Mesodermal cell (in vitro differentiated cells): ENCODE results near the gene REPS1.

Experiments
- H3K27ac ChIP-seq: 2 replicates; pipeline ENCODE4 v1.7.0; 2013; ENCODE audit warnings: mild to moderate bottlenecking, low read depth, low read length, moderate library complexity; ENCODE audit not compliant: severe bottlenecking
- H3K36me3 ChIP-seq: 2 replicates; pipeline ENCODE4 v1.7.1; 2013; ENCODE audit warnings: mild to moderate bottlenecking, low read length, moderate library complexity; ENCODE audit not compliant: control insufficient read depth, insufficient read depth
- H3K4me1 ChIP-seq: one replicate; pipeline ENCODE4 v1.7.1; 2013; ENCODE audit warnings: mild to moderate bottlenecking, low read length; ENCODE audit not compliant: insufficient read depth, control insufficient read depth, poor library complexity, severe bottlenecking
- H3K4me3 ChIP-seq: 2 replicates; pipeline ENCODE4 v1.7.0; 2013; ENCODE audit warnings: low read length, control low read depth, mild to moderate bottlenecking; ENCODE audit not compliant: insufficient read depth, poor library complexity, severe bottlenecking; ENCODE audit errors: extremely low read depth
- H3K9me3 ChIP-seq: 2 replicates; pipeline ENCODE4 v1.7.1; 2013; ENCODE audit warnings: mild to moderate bottlenecking, low read length, moderate library complexity; ENCODE audit not compliant: control insufficient read depth
- WGBS, 2 experiments: methylation state at CpG; one replicate each; pipeline ENCODE4 v1.1.5; 2013; ENCODE audit warnings: missing lambda C conversion rate in 2 of 2; ENCODE audit not compliant: insufficient coverage in 2 of 2; 5-methylcytosine and 5-hydroxymethylcytosine counted together

Gene REPS1

DNA sequence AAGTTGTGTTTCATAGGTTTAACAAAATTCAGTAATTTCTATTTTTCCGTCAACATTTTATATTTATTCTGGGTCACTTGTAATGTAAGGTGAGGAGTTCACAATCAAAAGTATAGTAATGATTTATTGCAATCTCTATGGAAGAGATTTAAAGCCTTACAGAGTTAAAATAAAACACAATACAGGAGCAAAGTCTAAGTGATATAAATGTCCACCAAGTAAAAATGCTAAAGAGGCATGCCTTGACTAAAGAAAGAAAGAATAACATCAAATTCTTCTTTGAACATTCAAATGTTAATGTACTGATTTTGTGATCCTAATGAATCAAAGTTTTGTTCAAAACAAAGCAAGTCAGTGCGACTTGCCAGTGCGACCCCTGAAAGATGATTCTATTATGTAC lies 61.5 kb downstream of the REPS1 start:
- H3K27ac ChIP-seq = no peak overlapping the region

GRCh38 chr6:138925806-138926205 lies 62.2 kb downstream of the REPS1 start:
- Histone ChIP-seq H3K27ac (no peak overlapping the region), H3K4me3 (no peak overlapping the region), H3K4me1 (no peaks in the 10 kb centered on the region), H3K9me3 (no peaks in the 10 kb centered on the region), H3K36me3 (peaks cover 13% of the 10 kb centered on the region)
- WGBS, 2 experiments = 100% methylated on average over 1 of the region's 2 CpGs; no CpG with 5 or more reads in 1 of the 2 experiments

More for the DNA sequence above, 61.5 kb downstream of the REPS1 start:
- no peaks in the 10 kb centered on the region for H3K9me3 ChIP-seq
- no peak overlapping the region for H3K4me3 ChIP-seq
- peaks cover 13% of the 10 kb centered on the region for H3K36me3 ChIP-seq
- WGBS, 2 experiments = no CpG with 5 or more reads among the region's 3 CpGs
- no peaks in the 10 kb centered on the region for H3K4me1 ChIP-seq

DNA sequence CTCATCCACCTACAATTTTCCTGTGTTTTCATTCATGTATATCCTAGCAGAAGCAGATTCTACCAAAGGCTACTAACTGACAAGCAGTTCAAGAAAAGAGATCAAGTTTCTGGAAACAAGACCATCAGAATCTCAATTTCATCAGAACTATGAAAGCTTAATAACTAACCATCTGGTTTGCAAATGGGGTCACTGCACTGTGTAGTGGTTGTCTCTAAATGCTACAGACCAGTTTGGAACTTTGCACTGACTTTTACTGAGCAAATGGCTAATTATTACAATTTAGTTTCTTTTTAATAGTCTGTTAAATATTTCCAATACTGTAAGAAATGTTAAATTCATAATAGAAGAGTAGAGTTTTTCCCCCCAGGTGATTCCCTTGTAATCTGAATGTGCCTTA lies 64.5 kb downstream of the REPS1 start:
- no peak overlapping the region for H3K27ac ChIP-seq
- peaks cover 13% of the 10 kb centered on the region for H3K36me3 ChIP-seq
- no peaks in the 10 kb centered on the region for H3K9me3 ChIP-seq
- H3K4me3 ChIP-seq = no peak overlapping the region
- no peaks in the 10 kb centered on the region for H3K4me1 ChIP-seq

GRCh38 chr6:138920906-138921305 lies 67.1 kb downstream of the REPS1 start:
- Histone ChIP-seq H3K27ac (no peak overlapping the region), H3K36me3 (peaks cover 21% of the 10 kb centered on the region), H3K4me3 (no peak overlapping the region), H3K9me3 (no peaks in the 10 kb centered on the region), H3K4me1 (no peaks in the 10 kb centered on the region)
- WGBS, 2 experiments = no CpG with 5 or more reads among the region's 3 CpGs

DNA sequence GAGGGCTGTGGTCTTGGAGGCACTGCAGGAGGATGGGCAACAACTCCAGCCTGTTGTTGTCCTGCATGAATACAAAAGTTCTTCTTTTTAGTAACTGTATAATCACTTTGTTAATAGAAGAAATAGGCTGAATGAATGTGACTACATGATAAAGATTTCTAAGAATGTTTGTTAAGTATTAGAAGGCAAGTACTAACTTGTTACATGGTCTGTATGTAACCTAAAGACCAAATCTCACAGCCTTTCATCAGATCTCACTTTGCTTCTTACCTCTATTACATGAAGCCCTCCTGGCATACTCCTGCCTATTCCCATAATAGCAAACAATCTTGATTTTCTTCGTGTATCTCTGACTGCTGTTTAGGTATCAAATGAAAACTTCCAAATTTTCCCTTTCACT lies 73.4 kb downstream of the REPS1 start:
- H3K36me3 ChIP-seq = peaks cover 69% of the 10 kb centered on the region

GRCh38 chr6:138912308-138912707 lies 75.7 kb downstream of the REPS1 start:
- no peaks in the 10 kb centered on the region for H3K4me1 ChIP-seq
- no CpG with 5 or more reads among the region's 3 CpGs for WGBS, 2 experiments
- no peak overlapping the region for H3K27ac ChIP-seq
- no peak overlapping the region for H3K4me3 ChIP-seq
- peaks cover 75% of the 10 kb centered on the region for H3K36me3 ChIP-seq
- H3K9me3 ChIP-seq = no peaks in the 10 kb centered on the region

More for the DNA sequence above, 73.4 kb downstream of the REPS1 start:
- no peak overlapping the region for H3K4me3 ChIP-seq
- H3K9me3 ChIP-seq = no peaks in the 10 kb centered on the region
- H3K27ac ChIP-seq = no peak overlapping the region
- 94 to 100% methylated on average over 1 of the region's 1 CpG for WGBS, 2 experiments
- no peaks in the 10 kb centered on the region for H3K4me1 ChIP-seq

- peaks cover 76% of the 10 kb centered on the region for H3K36me3 ChIP-seq
Observed at GRCh38 chr6:138909975-138910374, 78.1 kb downstream of the REPS1 start.

GRCh38 chr6:138909511-138909910 lies 78.5 kb downstream of the REPS1 start:
- Histone ChIP-seq H3K4me3 (no peak overlapping the region), H3K9me3 (no peaks in the 10 kb centered on the region), H3K27ac (no peak overlapping the region), H3K4me1 (no peaks in the 10 kb centered on the region), H3K36me3 (peaks cover 76% of the 10 kb centered on the region)
- WGBS, 2 experiments = 80% methylated on average over 1 of the region's 4 CpGs; no CpG with 5 or more reads in 1 of the 2 experiments

More at GRCh38 chr6:138909975-138910374, 78.1 kb downstream of the REPS1 start:
- H3K9me3 ChIP-seq = no peaks in the 10 kb centered on the region
- no peak overlapping the region for H3K4me3 ChIP-seq
- no peaks in the 10 kb centered on the region for H3K4me1 ChIP-seq
- H3K27ac ChIP-seq = no peak overlapping the region
- WGBS, 2 experiments = 92 to 100% methylated on average over 1 of the region's 1 CpG

DNA sequence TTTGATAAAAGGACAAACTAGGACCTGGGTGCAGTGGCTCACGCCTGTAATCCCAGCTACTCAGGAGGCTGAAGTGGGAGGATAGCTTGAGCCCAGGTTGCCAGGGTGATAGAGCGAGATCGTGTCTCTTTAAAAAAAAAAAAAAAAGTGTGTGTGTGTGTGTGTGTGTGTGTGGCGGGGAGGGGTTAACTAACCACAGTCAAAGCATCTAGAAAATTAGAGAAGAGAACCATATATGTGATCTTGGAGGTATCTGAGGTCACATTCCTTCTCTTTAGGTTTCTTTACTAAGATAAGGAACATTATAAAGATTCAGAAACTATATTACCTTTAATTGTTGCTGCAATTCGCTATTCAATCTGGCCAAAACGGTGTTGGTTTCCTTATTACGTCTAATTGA lies 80.9 kb downstream of the REPS1 start:
- peaks cover 57% of the 10 kb centered on the region for H3K36me3 ChIP-seq

DNA sequence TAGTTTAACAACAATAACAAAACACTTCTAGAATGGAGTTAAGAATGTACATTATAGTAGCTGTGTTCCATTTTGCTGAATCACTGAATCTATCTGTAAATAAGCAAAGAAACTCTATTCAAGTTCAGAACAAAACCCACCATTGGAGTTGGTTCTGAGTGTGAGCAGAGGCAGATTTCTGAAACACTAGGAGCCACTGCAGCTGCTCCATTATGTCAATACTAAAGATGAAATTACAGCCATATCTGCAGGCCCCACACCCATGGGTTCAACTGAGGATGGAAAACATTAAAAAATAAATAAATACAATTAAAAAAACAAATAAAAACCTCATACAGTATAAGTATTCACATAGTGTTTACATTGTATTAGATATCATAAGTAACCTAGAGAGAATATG lies 91.0 kb downstream of the REPS1 start:
- Histone ChIP-seq H3K4me1 (peaks cover under 1% of the 10 kb centered on the region), H3K27ac (no peak overlapping the region), H3K36me3 (peaks cover 18% of the 10 kb centered on the region), H3K9me3 (no peaks in the 10 kb centered on the region), H3K4me3 (no peak overlapping the region)

More for the DNA sequence above, 80.9 kb downstream of the REPS1 start:
- WGBS, 2 experiments = 94 to 100% methylated on average over 4 of the region's 7 CpGs
- Histone ChIP-seq H3K9me3 (no peaks in the 10 kb centered on the region), H3K4me1 (no peaks in the 10 kb centered on the region), H3K27ac (no peak overlapping the region), H3K4me3 (no peak overlapping the region)

DNA sequence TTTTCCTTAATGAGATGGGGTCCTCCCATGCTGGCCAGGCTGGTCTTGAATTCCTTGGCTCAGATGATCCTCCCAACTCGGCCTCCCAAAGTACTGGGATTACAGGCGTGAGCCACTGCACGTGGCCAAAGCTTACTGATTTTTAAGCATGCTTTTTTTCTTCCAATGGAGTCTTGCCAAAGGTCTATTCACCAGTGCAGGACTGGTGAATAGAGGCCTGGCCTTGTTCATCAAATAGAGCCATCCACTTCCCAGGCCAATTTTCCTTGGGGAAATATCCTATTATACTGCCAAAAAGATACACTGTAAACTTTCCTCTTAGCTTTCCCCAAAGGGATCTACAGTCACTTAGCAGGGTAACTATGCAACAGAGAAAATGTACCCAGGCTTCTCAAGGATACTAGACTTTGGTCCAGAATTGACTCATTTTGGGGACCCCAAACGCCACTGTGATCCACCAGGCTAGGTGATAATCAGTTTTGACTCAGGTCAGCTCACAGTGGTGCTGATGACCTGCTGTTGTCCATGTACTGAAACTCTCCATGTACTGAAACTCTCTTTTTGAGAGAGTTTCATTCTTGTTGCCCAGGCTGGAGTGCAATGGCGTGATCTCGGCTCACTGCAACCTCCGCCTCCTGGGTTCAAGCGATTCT lies 91.8 kb downstream of the REPS1 start:
- Histone ChIP-seq H3K4me1 (peaks cover 4% of the 10 kb centered on the region), H3K9me3 (no peaks in the 10 kb centered on the region), H3K27ac (no peak overlapping the region), H3K36me3 (peaks cover 18% of the 10 kb centered on the region), H3K4me3 (no peak overlapping the region)
- whole genome bisulfite sequencing, 2 experiments = 89 to 96% methylated on average over 4 of the region's 8 CpGs
